Stimulated activated CD4-positive, alpha-beta T cell treated with anti-CD3 and anti-CD28 coated beads, Interleukin-4, amount 100 ng/mL, for 24 hours (primary cell): ENCODE measurements around the gene HDGF.
A peak's percentile ranks its signal among the peaks of the same experiment; 100 is the strongest.

Source experiments
- DNase-seq: peaks from one replicate; pipeline ENCODE4 v3.0.0-alpha.2; 2020

Gene HDGF

GRCh38 chr1:156745881-156746280, 5.6 kb downstream of the HDGF start:
- no peak for DNase-seq

- DNase-seq, result no peak
Observed at GRCh38 chr1:156744786-156745419, 6.6 kb downstream of the HDGF start.

GRCh38 chr1:156744344-156744743, 7.1 kb downstream of the HDGF start:
- no peak for DNase-seq

DNA sequence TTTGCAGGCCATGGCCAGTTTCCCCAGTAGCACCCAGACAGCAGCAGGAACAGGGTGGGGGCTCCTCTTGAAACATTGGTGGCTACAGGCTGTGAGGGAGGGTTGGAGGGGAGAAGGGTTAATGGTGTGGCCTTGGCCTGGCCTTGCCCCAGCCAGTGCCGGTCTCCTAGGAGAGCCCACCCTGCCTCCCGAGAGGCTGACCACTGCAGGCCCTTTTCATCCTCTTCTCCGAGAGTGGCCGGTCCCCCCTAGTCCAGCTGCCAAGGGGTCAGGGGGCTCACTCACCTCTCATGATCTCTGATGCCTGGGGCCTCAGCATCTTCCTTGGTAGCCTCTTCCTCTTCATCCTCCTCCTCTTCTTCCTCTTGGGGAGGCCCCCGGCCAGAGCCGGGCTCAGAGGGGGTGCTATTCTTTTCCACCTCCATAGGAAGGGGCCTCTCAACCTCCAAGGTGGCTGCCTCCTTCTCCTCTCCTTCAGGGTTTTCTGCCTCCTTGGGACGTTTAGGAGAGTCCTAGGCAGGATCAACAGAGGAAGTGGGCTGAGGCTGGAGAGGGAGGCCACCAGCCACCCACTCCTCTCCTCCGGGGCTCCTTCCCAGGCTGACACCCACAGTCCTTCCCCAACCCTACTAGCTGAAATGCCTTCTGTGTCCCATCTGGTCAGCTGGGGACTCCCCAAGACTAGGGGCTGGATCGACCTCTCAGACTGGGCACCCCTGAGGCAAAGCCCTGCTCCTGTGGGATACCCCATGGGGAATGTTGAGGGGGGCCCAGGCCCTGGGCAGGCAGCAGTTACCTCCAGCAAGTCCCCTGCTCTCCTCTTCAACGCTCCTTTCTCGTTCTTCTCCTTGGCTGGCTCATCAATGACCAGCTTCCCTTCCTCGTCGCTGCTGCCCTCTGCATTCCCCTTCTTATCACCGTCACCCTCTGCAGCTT, 7.8 kb downstream of the HDGF start:
- DNase-seq, result no peak

DNA sequence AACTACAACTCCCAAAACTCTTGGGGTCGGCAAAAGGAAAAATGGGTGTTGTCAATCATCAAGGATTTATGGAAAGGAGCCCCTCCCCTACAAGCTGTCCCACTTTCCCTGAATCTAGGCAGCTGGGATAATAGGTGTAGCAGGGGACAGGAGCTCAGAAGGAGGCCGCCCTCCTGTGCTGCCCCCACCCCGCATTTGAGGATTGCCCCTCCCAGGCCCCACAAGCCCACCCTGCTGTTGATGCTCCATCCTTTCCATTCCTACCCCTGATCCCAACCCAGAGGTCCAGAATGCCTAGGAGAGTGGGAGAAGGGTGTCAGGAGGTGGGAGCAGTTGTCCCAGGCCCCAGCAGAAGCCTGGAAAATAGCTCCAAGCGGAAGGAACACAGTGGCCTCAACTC, 8.7 kb downstream of the HDGF start:
- DNase-seq, result no peak

- DNase-seq, result no peak
Observed at GRCh38 chr1:156742017-156742416, 9.5 kb downstream of the HDGF start.

DNA sequence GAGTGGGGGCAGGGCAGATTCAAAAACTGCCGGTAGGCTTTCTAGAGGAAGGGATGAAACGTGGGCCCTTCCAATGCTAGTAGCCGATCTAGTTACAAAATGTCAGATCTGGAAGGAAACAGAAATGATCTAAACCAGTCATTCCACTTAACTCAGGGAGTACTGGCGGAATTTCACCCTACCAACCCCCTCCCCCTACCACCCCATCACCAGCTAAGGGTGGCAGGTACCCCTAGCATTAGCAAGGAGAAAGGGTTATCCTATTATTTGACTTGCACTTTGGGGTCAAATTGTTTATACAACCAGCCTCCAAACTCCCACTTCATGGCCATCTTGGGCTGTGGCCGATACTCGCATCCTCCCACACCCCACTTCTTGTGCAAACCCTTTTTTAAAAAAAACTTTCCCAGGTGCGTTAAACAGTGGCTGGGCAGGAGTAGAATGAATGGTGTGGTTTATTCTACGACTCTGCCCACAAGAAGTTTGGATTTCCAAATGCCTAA, 9.9 kb downstream of the HDGF start:
- peak; percentile 42 for DNase-seq

DNA sequence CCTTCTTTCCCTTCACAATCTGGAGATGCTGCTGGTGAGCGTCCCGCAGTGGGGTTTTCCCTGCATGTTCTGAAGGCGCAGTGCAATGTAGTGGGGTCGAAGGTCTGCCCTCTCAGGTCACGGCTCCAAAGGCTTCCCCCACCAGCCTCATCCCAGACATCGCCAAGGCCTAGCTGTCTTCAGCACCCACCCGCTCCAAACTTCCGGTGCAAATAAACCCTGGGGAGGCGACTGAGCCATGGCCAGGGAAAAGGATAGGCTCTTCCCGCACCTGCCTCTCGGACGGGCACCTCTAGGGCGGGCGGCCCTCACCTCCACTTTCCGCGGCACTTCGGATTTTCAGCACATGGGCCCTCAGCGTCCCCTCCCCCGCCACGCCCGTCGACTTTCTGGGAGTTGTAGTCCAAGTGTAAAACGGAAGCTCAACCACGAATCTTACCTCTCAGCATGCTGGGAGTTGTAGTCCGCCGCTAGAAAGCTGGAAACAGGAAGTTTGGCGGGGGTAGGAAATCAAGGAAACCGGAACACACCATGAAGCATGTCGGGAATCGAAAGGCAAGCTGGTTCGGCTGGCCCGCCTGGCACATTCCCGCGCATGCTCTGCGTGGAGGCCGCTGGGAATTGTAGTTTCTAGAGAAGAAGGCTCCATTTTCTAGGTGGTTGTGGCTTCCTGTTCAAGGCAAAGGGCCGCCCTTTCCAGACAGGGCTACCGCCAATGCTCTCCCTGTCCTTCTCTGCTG, 10.6 kb downstream of the HDGF start, which contains the start of gene MRPL24:
Gene MRPL24, minus strand, starts transcription at position 348 of the 740 bp plus-strand sequence. CDS start 2,384 bp downstream, outside the sequence.
- peak; percentile 98 for DNase-seq

DNA sequence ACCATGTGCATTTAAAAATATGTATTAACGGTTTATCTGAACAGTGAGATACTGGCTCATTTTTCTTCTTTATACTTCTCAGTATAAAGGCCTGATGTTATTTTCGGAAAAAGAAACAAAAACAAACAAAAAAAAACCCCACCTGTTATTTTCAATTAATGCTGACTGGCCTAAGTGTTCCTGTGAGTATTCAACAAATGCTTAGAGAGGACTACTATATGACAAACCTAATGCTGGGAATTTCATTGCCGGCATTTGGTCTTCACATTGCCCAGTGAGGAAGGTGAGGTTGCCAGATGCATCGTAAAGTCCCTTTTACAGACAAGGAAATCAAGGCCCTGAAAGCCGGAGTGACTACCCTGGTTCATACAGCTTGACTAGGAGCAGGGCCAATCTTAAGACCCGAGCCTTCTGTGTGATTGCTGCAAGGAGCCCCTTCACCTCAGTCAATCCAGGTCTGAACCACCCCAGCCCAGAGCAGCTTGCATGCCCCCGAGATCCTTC, 11.2 kb downstream of the HDGF start:
- no peak for DNase-seq

GRCh38 chr1:156738916-156739315, 12.6 kb downstream of the HDGF start:
- DNase-seq, result no peak

DNA sequence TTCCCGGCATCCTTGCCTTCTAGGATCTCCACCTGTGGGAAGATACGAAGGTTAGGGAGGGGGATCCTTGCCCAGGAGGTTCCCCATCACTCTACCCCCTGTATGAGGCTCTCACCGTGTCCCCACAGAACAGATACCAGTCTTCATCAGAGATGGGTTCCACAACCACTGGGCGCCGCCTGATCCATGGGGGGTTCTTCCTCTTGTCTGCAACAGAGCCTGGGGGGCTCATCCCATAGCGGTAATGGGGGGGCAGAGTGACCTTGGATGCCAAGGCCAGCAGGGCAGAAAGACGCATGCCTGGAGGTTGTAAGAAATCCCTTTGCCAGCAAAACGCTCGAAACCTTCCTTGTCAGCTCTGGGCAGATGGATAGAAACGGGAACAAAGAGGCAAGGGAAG, 13.1 kb downstream of the HDGF start:
- no peak for DNase-seq

DNA sequence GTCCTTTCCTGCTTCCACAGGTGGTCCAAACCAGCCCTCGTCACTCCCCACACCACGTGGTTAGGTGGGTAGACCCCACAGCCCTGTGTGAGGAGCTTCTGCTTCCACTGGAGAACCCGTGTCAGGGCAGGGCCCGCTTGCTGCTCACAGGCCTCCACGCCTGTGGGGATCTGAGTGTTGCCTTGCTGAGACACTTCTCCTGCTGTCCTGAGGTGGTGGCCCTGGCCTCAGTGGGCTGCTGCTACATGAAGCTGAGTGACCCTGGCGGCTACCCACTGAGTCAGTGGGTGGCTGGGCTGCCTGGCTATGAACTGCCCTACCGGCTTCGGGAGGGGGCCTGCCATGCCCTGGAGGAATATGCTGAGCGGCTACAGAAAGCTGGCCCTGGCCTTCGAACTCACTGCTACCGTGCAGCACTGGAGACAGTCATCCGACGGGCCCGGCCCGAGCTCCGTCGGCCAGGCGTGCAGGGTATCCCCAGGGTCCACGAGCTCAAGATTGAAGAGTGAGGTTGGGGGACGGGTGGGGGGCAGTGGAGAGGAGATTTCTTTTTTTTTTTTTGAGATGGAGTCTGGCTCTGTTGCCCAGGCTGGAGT, 17.4 kb downstream of the HDGF start:
- DNase-seq, result no peak

DNA sequence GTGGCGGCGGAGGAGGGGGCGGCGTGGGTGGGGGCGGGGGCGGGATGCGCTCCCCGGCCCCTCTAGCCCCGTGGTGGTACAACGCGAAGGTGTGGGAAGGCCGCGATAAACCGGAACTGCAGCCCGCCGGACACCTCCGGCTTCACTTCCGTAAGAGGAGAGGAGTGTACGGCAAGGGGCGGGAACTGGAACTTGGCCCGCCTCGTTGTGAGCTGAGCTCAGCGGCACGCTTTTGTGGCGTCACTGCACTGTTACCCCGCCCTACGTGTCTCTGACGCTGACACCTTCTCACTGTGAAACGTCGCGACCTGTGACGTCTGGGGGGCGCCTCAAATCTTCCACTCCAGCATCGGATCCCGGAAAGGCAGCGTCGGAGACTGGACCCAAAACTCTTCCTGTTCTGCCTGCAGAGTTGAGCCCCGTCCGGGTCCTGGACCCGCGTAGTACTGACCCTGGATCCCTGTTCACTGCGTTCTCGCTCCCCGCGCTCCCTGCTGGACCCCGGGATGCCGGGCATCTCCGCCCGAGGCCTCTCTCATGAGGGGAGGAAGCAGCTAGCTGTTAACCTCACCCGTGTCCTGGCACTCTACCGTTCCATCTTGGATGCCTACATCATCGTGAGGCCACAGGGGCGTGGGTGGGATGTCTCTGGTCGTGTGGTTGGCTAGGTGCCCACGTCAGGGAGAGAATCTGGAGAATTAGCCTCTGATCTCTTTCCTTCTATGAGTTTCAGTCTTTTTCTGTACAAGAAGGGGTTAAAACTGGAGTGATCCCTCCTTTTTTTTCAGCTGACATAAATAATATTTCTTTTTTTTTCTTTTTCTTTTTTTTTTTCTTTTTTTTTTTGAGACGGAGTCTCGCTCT, 22.6 kb downstream of the HDGF start, which contains the start of gene ISG20L2:
Gene ISG20L2, minus strand, starts transcription at position 168 of the 864 bp plus-strand sequence. CDS start 1,114 bp downstream, outside the sequence.
- peak; percentile 96 for DNase-seq

DNA sequence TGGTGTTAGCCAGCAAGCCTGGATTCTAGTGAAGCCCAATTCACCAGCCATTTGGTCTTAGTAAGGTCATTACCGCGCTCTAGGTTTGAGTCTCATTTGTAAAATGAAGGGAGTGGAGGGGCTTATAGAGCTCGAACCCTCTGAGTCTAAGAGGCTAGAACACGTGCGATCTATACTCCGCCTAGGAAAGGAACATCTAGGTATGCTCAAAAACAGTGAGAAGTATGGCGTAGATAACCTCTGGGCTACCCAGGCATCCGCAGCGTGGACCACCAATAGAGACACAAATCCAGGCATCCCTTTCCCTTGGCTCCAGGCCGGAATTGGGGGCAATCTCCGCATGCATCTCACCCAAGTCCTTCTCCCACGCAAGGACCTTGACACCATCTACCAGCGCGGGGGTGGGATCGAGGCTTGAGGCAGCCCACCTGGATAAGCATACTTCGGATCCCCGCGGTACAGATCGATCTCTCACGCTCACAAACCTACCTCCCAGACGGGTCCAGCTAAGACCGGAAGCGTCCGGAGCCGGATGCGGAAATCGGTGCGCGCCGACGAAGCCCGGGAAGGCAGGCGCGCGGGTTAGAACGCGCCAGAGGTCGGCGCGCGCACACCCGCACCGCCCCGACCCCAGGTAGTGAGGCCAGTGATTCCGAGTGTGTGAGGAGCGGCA, 23.4 kb downstream of the HDGF start, which contains the start of gene METTL25B:
Gene METTL25B, plus strand, starts transcription at position 544 of the 673 bp plus-strand sequence. CDS start 636 bp downstream, outside the sequence.
- DNase-seq, result peak; percentile 81

- no peak for DNase-seq
Observed at GRCh38 chr1:156727492-156727891, 24.0 kb downstream of the HDGF start.

- peak; percentile 69 for DNase-seq
Observed at GRCh38 chr1:156726549-156727226, 24.8 kb downstream of the HDGF start.

DNA sequence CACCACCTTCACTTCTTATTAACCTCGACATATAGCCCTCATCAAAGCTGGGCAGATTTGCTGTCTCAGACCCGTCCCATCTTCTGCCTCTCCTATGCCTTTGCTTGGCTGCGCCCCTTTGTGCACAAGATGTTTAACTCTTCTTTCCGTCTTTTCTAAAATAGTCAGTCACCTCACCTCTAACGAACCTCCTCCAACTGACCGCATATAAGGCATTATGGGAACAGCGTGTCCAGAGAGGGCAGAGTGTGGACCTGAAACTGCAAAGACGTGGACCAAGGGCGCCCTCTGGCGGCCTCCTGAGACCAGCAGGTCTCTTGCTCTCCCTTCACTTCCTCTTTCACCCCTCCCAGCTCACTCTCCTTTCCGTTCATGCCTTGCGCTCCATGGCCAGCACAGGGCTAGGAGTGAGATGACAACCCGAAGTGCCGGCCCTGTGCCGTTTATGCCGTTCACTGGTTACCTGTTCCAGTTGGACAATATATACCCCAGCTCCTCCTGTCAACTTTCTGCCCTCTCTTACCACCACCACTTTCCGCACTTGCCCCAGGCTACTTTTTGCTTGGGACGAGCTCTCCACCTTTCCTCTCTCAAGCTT, 25.7 kb downstream of the HDGF start:
- DNase-seq, result peak; percentile 80

DNA sequence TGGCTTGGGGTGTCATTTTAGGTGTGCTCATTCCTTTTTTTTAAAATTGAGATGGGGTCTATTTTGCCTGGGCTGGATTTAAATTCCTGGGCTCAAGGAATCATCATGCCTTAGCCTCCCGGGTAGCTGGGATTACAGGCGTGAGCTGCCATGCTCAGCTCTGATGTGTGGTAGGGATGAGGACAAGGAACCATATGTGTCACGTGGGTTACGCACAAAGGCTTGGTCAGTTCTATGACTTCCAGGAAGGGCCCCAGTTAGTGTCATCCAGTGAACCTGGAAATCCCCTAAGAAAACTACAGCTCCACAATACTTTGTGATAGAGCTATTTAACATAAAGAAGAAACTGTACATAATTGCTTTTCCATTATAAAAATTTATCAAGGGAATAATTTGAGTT, 29.9 kb downstream of the HDGF start:
- no peak for DNase-seq

DNA sequence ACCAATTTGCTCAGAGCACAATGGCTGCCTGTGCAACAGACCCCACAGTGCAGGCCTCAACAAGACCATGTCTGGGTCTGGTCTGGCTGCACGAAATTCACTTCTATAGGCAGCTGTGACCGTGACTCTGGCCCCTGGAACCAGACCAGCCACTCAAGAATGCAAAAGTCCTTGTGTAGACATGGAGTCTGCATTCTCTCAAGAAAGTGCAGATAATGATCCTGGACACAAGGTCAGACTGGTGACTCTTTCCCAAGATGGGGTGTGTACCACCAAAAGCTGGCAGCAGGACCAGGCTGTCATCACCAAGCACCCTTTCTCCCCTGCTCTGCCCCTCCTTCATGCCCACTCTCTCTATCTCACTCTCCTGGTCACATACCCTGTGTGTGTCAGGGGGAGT, 30.3 kb downstream of the HDGF start:
- DNase-seq, result no peak

DNA sequence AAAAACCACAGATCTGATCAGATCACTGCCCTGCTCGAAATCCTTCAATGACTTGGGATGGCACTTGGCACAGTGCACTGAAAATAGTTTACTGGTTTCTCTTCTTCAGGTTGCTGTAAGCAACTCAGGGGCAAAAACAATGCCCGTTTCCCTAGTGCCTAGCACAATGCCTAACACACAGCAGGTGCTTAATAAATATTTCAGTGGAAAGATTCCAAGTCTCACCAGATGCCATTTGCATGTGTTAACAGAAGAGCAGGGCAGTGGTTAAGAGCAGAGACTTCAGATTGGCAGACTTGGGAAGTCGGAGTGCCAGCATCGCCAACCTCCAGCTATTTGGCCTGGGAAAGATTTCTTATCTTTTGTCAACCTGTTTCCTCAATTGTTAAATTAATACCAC, 34.1 kb downstream of the HDGF start:
- DNase-seq, result no peak
